NCI-H2107 treated with DMSO at 0.1 percent for 48 hours (cell line): ENCODE results near the gene TLX1.

ENCODE experiments used
- DNase-seq: peaks from one replicate; lab custom pipeline; 2025; ENCODE audit not compliant: unreplicated experiment; lab: John Stamatoyannopoulos, UW

Gene TLX1

DNA sequence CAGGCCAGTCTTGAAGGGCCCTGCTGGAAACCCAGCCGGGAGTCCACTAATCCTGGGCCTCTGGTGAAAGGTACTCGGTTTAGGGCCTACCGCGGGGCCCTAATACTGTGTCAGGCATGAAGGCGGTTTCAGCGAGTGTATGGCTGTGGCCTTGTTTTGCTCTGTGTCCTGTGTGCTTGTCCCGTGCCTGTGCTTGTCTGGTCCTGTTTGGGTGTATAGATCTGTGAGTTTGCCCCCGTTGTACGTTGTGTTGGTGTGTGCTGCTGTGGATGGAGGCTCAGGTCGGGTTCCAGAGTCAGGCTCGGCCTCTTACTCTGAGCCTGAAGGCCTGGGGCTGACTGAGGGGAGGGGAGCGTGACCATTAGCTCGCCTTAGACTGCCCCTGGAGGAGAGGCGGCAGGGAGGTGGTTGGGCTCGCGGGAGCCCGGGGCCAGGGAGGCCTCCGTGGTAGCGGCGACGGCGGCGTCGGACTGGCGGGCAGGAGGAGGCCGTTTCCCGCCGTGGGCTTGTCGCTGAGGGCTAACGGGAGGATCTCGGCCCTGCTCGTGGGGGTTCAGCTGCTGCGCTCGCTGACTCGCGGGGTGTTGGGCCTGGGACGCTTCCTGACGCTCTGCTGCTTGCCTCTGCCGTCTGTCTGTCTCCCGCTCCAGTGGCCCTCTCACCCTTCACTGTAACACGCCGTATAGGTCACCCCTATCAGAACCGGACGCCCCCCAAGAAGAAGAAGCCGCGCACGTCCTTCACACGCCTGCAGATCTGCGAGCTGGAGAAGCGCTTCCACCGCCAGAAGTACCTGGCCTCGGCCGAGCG lies 2.6 kb downstream of the TLX1 start:
- DNase-seq: no peak

DNA sequence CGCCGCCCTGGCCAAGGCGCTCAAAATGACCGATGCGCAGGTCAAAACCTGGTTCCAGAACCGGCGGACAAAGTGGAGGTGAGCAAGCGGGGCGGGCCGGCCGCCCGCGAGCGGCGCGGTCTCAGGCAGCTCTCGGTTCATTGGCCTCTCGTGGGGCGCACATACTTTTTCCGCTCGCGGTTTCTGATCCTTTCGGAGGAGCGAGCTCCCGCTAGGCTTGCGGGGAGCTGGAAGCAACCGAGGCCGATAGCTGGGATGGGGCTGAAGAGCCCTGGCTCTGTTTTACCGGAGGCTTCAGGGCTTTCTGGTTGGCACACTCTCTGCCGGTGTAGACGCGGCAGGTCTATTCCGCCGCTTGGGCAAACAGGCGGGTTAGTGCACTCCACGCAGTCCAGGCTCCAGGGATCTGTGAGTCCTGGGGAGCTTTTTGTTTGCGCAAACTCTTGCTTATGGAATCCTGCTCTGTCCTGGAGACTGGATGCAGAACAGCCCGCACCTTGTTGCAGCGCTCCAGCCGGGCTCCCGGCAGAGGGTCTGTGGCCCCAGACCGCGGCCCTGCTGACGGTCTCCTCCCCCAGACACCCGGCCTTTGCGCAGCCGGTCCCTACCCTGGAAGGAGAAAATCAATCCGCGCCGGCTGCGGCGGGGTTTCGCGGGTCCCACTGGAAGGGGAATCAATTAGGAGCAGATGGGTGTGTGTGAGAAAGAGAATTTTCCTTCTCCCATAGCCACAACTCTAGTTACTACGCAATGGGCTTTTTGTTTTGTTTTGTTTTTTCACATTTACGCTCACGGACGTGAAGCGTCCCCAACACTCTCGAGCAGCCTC lies 3.4 kb downstream of the TLX1 start:
- DNase-seq: no peak

DNA sequence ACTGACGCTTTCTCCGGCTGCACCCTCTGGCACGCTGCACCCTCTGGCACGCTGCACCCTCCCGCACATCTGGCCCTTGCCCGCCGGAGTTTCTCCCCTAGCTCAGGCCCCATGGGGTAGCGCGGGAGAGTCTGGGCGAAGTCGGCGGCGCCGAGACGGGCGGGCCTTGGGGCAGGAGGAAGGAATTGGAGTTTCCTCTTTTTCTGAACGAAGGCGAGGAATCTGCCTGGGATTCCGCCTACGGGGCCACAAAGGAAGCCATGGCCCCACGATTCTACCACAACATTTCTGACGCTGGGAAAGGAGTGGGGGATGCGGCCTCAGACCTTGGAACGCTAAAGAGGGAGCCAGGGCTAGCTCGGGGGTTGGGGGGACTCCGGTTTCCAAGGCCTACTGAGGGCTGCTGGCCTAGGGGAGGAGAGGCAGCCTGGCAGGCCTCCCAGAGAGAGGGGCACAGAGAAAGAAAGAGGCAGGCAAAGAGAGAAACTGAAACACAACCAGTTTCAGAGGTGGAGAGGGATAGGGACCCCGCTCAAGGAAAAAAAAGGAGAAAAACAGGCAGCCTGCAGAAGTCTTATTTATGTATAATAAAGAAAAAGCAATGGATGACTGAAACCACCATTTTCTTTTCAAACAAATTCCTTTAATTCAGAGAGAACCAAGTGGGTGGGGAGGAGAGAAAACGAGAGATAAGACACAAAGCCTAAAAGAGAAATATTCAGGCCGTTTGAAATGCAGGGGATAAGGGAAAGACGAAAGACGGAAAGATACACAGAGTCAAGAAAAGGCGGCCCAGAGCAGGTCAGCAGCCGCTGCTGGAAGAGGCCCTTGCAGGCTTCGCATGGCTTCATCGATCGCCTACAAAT lies 4.3 kb downstream of the TLX1 start:
- no peak for DNase-seq

DNA sequence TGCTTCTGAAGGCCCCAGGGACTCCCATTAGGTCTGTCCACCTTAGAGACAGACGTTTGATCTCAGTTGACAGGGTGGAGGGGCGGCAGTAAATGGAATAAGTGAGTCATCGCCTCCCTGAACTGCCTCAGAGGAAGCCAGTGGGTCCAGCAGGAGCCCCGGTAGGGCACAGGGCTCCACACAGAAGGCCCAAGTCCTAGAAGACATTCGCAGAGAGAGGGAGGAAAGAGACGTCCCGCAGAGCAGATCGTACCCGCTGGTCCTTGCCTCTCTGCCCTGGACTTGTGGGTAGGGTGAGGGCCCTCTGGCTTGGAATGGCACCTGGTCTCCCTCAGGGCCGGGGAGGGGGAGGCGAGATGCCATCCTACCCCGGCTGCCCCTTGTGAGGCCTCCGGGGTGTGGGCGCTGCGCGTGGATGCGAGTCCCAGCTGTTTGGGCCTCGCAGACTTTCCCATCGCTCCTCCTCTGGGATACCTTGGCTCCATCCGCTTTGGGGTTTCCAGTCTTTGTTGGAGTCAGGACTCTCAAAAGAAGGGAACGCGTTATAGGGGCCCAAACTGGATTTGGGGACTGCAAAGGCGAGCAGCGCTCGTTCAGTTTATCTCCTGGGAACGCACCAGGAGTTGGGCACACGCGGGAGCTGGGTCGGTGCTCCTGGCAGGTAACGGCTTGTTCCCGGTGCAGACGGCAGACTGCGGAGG lies 5.1 kb downstream of the TLX1 start:
- DNase-seq: no peak

DNA sequence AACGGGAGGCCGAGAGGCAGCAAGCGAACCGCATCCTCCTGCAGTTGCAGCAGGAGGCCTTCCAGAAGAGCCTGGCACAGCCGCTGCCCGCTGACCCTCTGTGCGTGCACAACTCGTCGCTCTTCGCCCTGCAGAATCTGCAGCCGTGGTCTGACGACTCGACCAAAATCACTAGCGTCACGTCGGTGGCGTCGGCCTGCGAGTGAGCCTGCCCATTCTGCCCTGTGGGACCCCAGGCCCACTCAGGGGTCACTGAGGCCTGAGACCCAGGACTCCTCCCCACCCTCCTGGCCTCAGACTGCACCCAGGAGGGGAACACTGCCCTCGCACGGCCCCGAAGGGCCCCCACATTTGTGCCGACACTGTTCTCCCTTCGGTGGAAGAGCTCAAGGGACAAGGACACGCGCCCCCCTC lies 5.6 kb downstream of the TLX1 start:
- no peak for DNase-seq

DNA sequence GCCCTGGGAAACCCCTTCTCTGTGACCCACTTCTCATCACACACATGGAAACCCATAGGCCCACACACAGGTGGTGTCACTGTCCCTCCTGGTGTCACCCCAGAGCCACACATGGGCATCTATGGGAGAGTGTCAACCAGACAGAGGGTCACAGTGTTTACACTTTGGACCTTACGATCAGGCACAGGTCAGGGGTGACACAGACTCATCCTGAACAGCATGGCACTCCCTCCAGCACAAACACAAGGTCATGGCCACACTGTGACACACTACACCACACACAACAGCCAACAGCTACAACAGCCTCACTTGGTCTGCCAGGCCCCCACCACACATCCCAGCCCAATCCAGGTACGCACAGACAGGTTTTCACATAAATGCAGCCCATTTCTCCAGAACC lies 6.2 kb downstream of the TLX1 start:
- no peak for DNase-seq

DNA sequence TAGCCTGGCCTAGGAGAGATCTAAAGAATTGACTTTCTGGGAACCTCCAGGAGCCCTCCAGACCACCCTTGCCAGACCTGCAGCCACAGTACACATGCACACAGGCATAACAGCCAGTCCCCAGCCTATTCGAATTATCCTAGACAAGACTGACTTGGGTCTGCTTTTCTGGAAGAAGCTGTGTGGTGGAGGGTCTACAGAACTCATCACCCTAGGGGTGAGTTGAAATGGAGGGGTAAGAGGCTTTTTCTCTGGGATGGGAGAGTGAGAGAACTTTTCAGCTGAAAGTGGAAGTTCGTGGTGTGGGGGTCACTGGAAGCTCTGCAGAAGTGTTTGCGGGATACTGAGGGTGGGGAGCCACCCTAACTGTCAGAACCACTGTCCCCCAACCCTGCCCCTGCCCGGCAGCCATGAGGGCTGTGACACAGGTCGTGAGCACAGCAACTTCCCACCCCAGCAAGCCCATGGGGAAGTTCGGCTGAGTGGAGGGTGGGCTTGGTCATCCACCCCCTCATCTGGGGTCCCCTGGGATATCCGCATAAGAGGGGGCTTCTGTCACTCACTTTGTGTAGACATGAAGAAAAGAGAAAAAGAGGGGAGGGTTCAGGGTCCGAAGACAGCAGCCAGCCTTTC lies 7.8 kb downstream of the TLX1 start:
- DNase-seq: no peak

DNA sequence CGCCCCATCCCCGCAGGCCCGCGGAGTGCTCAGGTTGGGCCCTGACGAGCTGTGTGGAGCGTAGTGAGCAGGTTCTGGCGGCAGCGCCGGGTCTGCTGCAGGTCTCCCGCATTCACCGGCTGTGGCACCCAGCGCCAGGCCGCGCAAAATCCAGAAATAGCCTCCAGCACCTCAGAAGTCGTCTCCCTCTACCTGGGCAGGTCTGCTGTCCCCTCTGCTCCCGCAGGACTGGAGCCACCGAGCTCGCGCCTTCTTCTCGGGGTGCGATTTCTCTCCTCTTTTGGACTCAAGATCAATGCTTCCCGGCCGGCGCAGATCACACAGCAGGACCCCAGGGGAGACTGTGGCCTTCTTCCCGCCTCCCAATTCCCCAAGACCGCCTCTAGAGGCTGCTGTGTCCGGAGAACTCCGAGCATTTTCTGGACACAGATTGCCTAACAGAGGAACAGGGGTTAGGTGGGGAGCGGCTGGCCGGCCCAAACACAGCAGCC lies 8.4 kb downstream of the TLX1 start:
- DNase-seq: no peak

DNA sequence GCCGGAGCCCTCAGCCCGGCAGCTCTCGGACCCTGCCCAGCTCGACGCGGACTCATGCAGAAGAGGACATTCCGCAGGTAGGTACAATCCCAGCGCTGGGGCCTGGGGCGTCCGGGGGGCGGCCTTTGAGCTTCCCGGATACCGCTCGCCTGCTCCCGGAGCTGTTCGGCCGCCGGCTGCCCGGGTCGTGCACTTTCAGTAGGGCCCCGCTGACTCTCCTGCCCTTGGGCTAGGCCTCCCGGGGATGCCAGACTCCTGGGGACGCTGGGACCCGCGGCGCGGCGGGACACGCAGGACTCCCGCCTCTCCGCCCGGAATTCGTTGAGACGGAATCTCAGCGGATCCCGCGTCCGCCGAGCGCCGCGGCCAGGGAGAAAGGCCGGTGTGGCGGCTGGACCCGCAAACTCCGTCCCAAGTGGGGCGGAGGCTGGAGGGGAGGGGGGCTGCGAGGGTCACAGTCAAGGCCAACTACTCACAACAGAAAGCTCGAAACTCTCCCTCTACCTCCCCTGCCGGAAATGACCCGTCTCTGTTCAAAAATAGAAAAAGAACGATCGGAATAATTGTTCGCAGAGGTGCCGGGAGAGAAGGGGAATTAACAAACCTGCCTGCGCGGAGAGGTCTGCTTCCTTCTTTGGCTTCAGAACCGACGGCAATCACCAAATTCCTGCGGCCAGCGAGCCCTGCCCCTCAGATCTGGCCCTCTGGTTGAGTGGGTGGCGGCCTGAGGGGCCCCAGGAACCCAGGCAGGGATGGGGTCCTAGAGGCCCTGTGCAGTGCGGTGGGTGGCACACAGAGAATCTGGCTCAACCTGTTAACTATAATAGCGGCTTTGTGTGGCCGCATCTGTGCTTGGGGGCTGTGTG lies 9.2 kb downstream of the TLX1 start:
- no peak for DNase-seq

DNA sequence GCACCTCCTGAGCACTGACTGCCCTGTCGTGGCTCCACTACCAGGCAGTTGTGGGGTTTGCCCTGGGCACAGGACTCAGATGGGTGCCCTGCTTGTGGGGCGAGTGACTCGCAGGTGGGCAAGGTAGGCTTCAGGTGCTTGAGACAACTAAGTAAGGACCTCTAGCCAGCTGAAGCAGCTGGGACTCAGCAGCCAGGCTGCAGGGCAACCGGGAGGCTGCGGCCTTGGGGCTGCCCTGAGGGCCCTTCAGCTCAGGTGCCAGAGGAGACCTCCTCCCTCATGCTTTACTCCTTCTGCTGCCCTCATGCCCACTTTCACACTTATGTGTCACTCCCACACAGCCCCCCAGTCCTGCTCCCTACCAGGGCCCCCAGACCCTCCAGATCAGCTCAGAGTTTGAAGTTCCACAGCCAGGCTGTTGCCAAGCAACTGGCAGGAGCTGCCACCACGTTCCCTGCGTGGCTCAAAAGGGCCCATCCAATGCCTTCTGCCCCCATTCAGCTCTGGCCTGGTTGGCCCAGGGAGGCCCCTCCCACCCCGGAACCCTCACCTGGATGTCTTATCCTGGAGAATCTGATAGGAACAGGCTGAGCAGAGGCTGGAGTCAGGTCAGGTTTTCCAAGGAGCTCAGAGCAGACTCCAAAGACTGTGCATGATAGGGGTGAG lies 10.0 kb downstream of the TLX1 start:
- DNase-seq: no peak

DNA sequence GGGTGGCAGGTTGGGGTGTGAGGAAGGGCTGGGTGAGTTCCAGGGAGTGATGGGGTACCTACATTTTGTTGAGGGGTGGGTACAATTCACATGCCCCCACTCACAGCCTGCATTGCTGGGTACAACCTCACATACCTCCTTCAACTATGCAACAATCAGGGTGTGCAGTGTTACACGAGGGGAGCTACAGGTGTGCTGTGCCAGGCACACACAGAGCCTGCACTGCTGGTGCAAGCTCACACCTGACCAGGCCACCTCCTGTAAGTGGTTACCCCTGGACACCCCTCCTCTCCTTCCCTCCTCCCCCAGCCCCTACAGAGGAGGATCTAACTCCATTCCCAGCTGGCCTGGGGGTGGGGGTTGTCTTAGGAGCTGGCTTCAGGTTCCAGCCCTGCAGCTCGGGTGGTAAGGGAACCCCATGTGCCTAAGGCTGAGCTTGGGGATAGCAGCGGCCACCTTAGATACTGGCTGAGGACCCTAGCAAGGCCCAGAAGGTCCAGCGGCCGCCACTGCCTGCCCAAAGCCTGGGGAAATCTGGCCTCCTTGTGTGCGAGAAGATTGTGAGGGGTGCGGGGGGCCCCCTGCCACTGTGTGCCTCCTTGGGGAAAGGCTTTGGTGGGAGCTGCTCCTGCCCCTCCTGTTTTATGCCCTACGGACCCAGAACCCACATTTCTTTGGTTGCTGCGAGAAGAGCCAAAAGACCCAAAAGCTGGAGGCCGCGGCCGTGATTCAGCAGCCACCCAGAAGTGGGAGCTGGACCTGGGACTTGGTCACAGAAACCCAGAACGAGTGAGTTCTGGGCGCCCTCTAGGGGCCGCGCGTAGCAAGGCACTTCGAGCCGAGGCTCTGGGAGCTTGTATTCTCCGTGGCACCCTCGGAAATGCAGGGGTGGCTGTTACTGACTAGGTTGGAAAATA lies 10.8 kb downstream of the TLX1 start:
- peak; percentile 8 for DNase-seq

DNA sequence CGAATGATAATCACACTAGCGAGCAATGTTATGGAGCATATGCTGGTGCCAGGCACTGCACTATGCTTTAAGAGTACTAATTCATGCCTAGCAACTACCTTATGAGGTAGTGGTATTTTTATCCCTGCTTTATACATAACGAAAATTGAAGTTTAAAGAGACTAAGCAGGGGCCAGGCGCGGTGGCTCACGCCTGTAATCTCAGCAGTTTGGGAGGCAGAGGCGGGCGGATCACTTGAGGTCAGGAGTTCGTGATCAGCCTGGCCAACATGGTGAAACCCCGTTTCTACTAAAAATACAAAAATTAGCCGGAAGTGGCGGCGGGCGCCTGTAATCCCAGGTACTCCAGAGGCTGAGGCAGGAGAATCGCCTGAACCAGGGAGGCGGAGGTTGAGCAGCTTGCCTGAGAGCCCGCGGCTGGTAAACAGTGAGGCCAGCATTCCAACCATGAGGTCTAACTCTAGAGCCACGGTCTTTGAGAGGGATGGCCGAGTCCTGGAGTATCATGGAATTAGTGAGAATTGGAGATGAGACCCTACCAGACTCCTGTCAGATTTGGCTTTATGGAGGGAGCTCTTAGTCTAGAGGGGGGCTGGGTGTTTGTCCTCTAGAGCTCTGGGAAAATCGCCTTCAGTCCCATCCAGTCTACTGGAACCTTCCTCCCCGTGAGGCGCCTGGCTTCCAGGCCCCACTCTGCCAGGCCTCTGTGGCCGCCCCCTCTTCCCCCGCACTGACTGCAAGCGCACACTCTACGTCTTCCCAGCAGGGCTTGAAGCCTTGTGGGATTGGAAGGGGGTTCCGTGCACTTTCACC lies 11.6 kb downstream of the TLX1 start:
- DNase-seq: no peak

DNA sequence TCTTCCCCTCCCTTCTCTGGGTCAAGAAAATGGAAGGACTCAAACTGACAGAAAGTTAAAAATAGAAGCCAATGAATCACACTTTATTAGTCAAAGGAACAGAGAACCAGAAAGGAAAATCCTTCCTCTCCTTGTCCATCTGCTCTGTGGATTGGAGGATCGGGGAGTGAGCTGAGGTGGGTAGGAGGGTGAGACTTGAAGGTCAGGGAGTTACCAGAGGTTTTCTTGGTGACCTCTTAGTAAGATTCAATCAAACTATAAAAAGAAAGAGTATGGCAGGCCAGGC lies 12.2 kb downstream of the TLX1 start:
- no peak for DNase-seq

DNA sequence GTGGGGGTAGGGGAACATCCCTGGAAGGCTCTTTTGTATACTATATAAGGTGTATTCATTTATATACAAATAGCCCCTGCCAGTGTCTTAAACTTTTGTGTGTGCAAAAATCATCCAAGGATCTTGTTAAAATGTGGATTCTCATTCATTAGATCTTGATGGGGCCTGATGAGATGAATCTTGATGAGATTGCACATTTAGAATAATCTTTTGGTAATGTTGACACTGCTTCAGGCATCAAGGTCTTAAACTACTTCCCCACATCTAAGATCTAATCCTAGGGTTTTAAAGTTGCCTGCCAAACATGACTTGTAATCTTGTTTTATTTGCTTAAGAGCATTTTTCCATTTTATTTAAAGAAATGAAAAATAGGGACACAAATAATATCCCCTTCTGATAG lies 13.0 kb downstream of the TLX1 start:
- DNase-seq: no peak

DNA sequence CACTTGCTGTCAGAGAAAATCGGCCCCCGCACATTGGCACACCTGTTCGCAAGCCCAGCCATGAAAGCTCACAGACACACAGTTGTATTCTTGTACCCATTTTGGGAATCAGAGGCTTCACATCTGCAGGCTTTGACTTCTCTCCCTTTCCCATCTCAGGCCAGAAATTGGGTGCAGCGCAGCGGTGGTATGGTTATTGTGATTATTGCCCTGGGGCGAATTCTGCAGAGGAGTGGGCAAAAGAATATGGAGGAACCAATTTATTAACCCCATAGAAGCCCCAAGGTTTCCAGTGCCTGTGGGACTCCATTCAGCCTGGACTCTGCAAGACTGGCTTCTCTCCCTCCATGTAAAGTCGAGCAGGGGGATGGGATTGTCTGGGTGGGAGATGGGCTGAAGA lies 14.0 kb downstream of the TLX1 start:
- no peak for DNase-seq

DNA sequence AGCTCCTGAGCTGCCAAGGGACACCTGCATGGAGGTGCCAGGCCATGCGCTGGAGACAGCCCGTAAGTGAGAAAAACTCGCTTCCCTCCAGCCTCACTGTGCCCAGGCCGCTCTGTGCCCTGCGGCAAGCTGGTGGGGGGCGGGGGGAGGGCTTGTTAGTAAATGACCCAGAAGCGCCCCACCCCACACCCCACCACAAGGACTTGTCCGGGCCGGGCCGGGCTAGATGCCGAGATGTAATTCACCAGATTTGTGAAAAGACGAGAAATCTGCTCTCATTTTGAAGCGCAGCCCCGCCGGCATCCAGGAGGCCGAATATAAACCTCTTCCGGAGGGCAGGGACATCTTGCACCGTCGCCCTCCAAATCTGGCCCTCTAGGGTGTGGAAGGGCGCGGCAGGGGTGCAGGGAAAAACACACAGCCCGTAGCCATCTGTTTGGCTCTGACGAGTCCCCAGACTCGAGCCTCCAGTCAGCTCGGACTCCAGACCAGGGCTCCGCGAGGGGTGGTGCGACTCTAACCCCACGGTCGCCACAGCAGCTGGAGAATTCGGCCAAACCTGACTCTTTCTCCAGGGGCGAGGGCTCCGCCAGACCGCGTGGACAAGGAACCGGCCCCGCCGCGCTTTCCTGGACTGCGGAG lies 14.8 kb downstream of the TLX1 start:
- no peak for DNase-seq
